ENCODE measurements around the gene CRABP2. TPM values are rescaled to one million over a fixed set of nuclear protein-coding genes. Genes with fewer than 3 reads are reported as not detected.

Gene CRABP2
- total and polyA plus RNA-seq, 2 donors (not counting 1 experiment from before 2014, with no cell fraction given) = 0.89 to 1.2 TPM

DNA sequence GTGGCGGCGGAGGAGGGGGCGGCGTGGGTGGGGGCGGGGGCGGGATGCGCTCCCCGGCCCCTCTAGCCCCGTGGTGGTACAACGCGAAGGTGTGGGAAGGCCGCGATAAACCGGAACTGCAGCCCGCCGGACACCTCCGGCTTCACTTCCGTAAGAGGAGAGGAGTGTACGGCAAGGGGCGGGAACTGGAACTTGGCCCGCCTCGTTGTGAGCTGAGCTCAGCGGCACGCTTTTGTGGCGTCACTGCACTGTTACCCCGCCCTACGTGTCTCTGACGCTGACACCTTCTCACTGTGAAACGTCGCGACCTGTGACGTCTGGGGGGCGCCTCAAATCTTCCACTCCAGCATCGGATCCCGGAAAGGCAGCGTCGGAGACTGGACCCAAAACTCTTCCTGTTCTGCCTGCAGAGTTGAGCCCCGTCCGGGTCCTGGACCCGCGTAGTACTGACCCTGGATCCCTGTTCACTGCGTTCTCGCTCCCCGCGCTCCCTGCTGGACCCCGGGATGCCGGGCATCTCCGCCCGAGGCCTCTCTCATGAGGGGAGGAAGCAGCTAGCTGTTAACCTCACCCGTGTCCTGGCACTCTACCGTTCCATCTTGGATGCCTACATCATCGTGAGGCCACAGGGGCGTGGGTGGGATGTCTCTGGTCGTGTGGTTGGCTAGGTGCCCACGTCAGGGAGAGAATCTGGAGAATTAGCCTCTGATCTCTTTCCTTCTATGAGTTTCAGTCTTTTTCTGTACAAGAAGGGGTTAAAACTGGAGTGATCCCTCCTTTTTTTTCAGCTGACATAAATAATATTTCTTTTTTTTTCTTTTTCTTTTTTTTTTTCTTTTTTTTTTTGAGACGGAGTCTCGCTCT, 23.4 kb upstream of the CRABP2 start, which contains the start of gene ISG20L2:
Gene ISG20L2, minus strand, starts transcription at position 168 of the 864 bp plus-strand sequence. CDS start 1,114 bp downstream, outside the sequence.
- ATAC-seq (ENCODE audit: low read depth) = peak; percentile 91
- Mint-ChIP-seq H3K27ac (peak within 1 kb of the TSS; percentile 98), H3K9me3 (ENCODE audit: insufficient read depth) (no peaks in the 10 kb centered on the region), H3K4me1 (peaks cover 23% of the 10 kb centered on the region), H3K27me3 (no peaks in the 10 kb centered on the region), H3K4me3 (no peak within 1 kb of the TSS)
- peaks cover 40 to 48% of the 10 kb centered on the region in 2 donors for H3K4me1 ChIP-seq (ENCODE audit: control insufficient read depth in 2 of 2, insufficient read depth in 2 of 2, low read length in 2 of 2)
- peak within 1 kb of the TSS; percentile 85 for H2AFZ ChIP-seq (ENCODE audit: insufficient read depth, low read depth, low read length, poor library complexity, severe bottlenecking)
- H3K27me3 ChIP-seq (replicated peaks in 1 of 4; ENCODE audit: control extremely low read depth in 1 of 4, control insufficient read depth in 3 of 4, insufficient read depth in 4 of 4, low read length in 3 of 4) = no peaks in the 10 kb centered on the region
- no peaks in the 10 kb centered on the region for H3K9me3 ChIP-seq (ENCODE audit: control extremely low read depth in 1 of 3, control insufficient read depth in 2 of 3, insufficient read depth in 1 of 3, low read length in 2 of 3)
- peak within 1 kb of the TSS; percentile 77 to 96 for H3K27ac ChIP-seq (ENCODE audit: low read length in 2 of 2)
- intact Hi-C loops (cut with micrococcal nuclease) = loop anchor here (1.0 to 5.0 kb wide), 4 partner anchors 12 to 227 kb away; partner anchors contain the start of genes HDGF, MEF2D, MRPL24 and PRCC
- ChIA-PET CTCF (interaction anchor here (0.9 to 9.5 kb wide), 8 partner anchors 10 to 131 kb away, joined by 3 to 245 read pairs (median 6); partner anchors contain the start of genes HDGF, INSRR, MRPL24 and NTRK1), POLR2A (interaction anchor here (0.5 to 3.8 kb wide), 12 partner anchors 9 to 370 kb away, joined by 3 to 39 read pairs (median 4); partner anchors contain the start of genes CRABP2, HDGF, MRPL24 and NTRK1)
- H4K20me1 ChIP-seq (ENCODE audit: control insufficient read depth, insufficient read depth, low read length, poor library complexity, severe bottlenecking) = peaks cover 37% of the 10 kb centered on the region
- peak; percentile 98 for DNase-seq
- peak within 1 kb of the TSS; percentile 79 to 98 (median 95) for H3K4me3 ChIP-seq (ENCODE audit: control extremely low read depth in 1 of 5, extremely low read depth in 1 of 5, insufficient read depth in 1 of 5, low read depth in 2 of 5, low read length in 4 of 5)
- under 1% methylated on average over 40 of the region's 57 CpGs for WGBS (ENCODE audit: insufficient coverage)
- peak within 1 kb of the TSS; percentile 81 for H3K4me2 ChIP-seq (replicated peaks; ENCODE audit: low read depth, low read length, poor library complexity, severe bottlenecking)
- H3K36me3 ChIP-seq (replicated peaks in 1 of 2; ENCODE audit: control extremely low read depth in 1 of 2, control insufficient read depth in 1 of 2, extremely low read depth in 1 of 2, insufficient read depth in 2 of 2, low read length in 1 of 2) = peaks cover 0 to 40% of the 10 kb centered on the region in 2 experiments
- peak within 1 kb of the TSS; percentile 97 for H3K9ac ChIP-seq (ENCODE audit: low read length)
- TF ChIP-seq, protein P1, sequence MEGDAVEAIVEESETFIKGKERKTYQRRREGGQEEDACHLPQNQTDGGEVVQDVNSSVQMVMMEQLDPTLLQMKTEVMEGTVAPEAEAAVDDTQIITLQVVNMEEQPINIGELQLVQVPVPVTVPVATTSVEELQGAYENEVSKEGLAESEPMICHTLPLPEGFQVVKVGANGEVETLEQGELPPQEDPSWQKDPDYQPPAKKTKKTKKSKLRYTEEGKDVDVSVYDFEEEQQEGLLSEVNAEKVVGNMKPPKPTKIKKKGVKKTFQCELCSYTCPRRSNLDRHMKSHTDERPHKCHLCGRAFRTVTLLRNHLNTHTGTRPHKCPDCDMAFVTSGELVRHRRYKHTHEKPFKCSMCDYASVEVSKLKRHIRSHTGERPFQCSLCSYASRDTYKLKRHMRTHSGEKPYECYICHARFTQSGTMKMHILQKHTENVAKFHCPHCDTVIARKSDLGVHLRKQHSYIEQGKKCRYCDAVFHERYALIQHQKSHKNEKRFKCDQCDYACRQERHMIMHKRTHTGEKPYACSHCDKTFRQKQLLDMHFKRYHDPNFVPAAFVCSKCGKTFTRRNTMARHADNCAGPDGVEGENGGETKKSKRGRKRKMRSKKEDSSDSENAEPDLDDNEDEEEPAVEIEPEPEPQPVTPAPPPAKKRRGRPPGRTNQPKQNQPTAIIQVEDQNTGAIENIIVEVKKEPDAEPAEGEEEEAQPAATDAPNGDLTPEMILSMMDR (IDR thresholded peaks at IDR 0.05) = no peak
- TF ChIP-seq EZH2 (IDR thresholded peaks at IDR 0.05; ENCODE audit: borderline replicate concordance, insufficient read depth, low read depth, low read length, poor library complexity, severe bottlenecking) = no peak
- H3K79me2 ChIP-seq (ENCODE audit: control insufficient read depth, insufficient read depth, low read length) = peaks cover 43% of the 10 kb centered on the region
